GM12878 (cell line): ENCODE results near the gene RAD18. TPM values are rescaled to one million over a fixed set of nuclear protein-coding genes. Genes with fewer than 3 reads are reported as not detected.

Source experiments
- BCLAF1 ChIP-seq: fragments of 450-650 bp; IDR thresholded peaks from 2 replicates; pipeline ENCODE4 v1.6.1; 2017; ENCODE audit warnings: antibody characterized with exemption, mild to moderate bottlenecking, moderate library complexity
- BRCA1 ChIP-seq: IDR thresholded peaks from 2 replicates; pipeline ENCODE4 v1.6.1; 2011; ENCODE audit warnings: low read depth, low read length, improper control_type of control experiment
- CBX5 ChIP-seq: sonication (generic); IDR thresholded peaks from 2 replicates; pipeline ENCODE4 v1.6.1; 2016; ENCODE audit warnings: low read depth, moderate library complexity, mild to moderate bottlenecking, inconsistent platforms
- CHD1 ChIP-seq: IDR thresholded peaks from 2 replicates; pipeline ENCODE4 v1.6.1; 2012; ENCODE audit warnings: low read depth, low read length, improper control_type of control experiment
- CREM ChIP-seq: IDR thresholded peaks from 2 replicates; pipeline ENCODE4 v1.6.1; 2014; ENCODE audit warnings: antibody characterized with exemption, low read depth
- E2F8 ChIP-seq: fragments of 450-650 bp; IDR thresholded peaks from 2 replicates; pipeline ENCODE4 v1.6.1; 2018; ENCODE audit warnings: mild to moderate bottlenecking, low read depth, moderate library complexity; ENCODE audit not compliant: partially characterized antibody
- HSF1 ChIP-seq: fragments of 150-350 bp; IDR thresholded peaks from 2 replicates; pipeline ENCODE4 v1.6.1; 2014; ENCODE audit warnings: mild to moderate bottlenecking, low read depth, low read length
- IRF3 ChIP-seq: fragments of 450-650 bp; IDR thresholded peaks from 2 replicates; pipeline ENCODE4 v1.6.1; 2014; ENCODE audit warnings: mild to moderate bottlenecking
- NFXL1 ChIP-seq: fragments of 450-650 bp; IDR thresholded peaks from 2 replicates; pipeline ENCODE4 v1.6.1; 2017; ENCODE audit warnings: antibody characterized with exemption, mild to moderate bottlenecking, borderline replicate concordance
- NKRF ChIP-seq: fragments of 450-650 bp; conservative IDR thresholded peaks from 2 replicates; pipeline ENCODE4 v1.6.1; 2017; ENCODE audit warnings: mild to moderate bottlenecking, moderate library complexity
- POLR2AphosphoS2 ChIP-seq: IDR thresholded peaks from 2 replicates; pipeline ENCODE4 v1.6.1; 2011; ENCODE audit warnings: low read depth, mild to moderate bottlenecking, low read length, improper control_type of control experiment, moderate library complexity
- PRDM15 ChIP-seq: fragments of 450-650 bp; formaldehyde crosslinking; IDR thresholded peaks from 2 replicates; pipeline ENCODE4 v1.4.0; 2020; ENCODE audit warnings: mild to moderate bottlenecking, moderate library complexity
- SMAD5 ChIP-seq: IDR thresholded peaks from 2 replicates; pipeline ENCODE4 v1.6.1; 2016; ENCODE audit warnings: antibody characterized with exemption, low read depth
- YY1 ChIP-seq: IDR thresholded peaks from 2 replicates; pipeline ENCODE4 v1.6.1; 2011; ENCODE audit warnings: low read depth, mild to moderate bottlenecking, low read length
- ZNF622 ChIP-seq: fragments of 450-650 bp; IDR thresholded peaks from 2 replicates; pipeline ENCODE4 v1.6.1; 2017; ENCODE audit warnings: mild to moderate bottlenecking, inconsistent platforms
- polyA plus RNA-seq, 11 experiments: library from polyadenylated mRNA; depleted of rRNA in 4 of 11; unstranded in 6 of 11; stranded (reverse) in 5 of 11; fragments of >200 nt; fragmentation: Nextera tagmentation in 4 of 11; fragmentation: Illumina TruSeq in 1 of 11; extraction: Ambion mirVana in 4 of 11; extraction: Trizol in 1 of 11; gene quantifications; 1 replicate in 1 of 11; 2 replicates in 10 of 11; pipeline versions ENCODE4 v1.2.1 to v1.2.3, GENCODE V29; 2011 to 2016; ENCODE audit warnings: inconsistent platforms in 2 of 11, missing spikeins in 2 of 11, low read depth in 1 of 11
- total RNA-seq, 4 experiments: library from RNA; depleted of rRNA in 3 of 4; stranded (reverse); fragments of >200 nt in 3 of 4; fragmentation: Illumina TruSeq in 1 of 4; extraction: Trizol in 1 of 4; gene quantifications; 2 replicates each; pipeline versions ENCODE4 v1.2.1 to v1.2.3, GENCODE V29; 2013 to 2021

RAD18 gene
- total and polyA plus RNA-seq, 10 of the 15 experiments (the other 5 are each of a cell fraction or from before 2014, with no cell fraction given): 8.7 to 38.6 (median 19.2) TPM

GRCh38 chr3:8963137-8963853 is at the start of gene RAD18 (continued):
- TF ChIP-seq PRDM15 (CRISPR knock-in tag) (no peak), POLR2AphosphoS2 (0 out of 2 replicates have a peak, but pooled peaks have one; percentile 38), CREM (peak; percentile 100), CHD1 (no peak), NKRF (peak; percentile 99), YY1 (no peak), ZNF622 (no peak), CBX5 (no peak), IRF3 (no peak), SMAD5 (0 out of 2 replicates have a peak, but pooled peaks have one; percentile 33), E2F8 (peak; percentile 84), HSF1 (no peak), NFXL1 (no peak), BCLAF1 (no peak), BRCA1 (no peak)
